A549 (cell line): ENCODE data around the gene CEP128.

ENCODE experiments used
- CEBPB ChIP-seq, 2 experiments: fragments of >200 bp in 1 of 2; sonication (Bioruptor Twin) in 1 of 2; formaldehyde crosslinking in 1 of 2; IDR thresholded peaks; 2 replicates each; pipeline ENCODE4 v1.6.1; 2012 to 2016
- CHD2 ChIP-seq: fragments of 150-350 bp; IDR thresholded peaks from 2 replicates; pipeline ENCODE4 v1.6.1; 2014; ENCODE audit warnings: low read length; ENCODE audit not compliant: partially characterized antibody
- CHD4 ChIP-seq: fragments of 200-600 bp; sonication (generic); IDR thresholded peaks from 2 replicates; pipeline ENCODE4 v1.6.1; 2016; ENCODE audit warnings: antibody characterized with exemption, mild to moderate bottlenecking, borderline replicate concordance
- ESRRA ChIP-seq: fragments of 150-350 bp; IDR thresholded peaks from 2 replicates; pipeline ENCODE4 v1.6.1; 2014; ENCODE audit warnings: mild to moderate bottlenecking, low read length, borderline replicate concordance
- JUN ChIP-seq, 2 experiments: fragments of >200 bp; sonication (Bioruptor Twin); formaldehyde crosslinking; IDR thresholded peaks; 2 replicates in 1 of 2; 3 replicates in 1 of 2; pipeline ENCODE4 v1.6.1; 2016 to 2017
- JUNB ChIP-seq: fragments of >200 bp; sonication (Bioruptor Twin); formaldehyde crosslinking; IDR thresholded peaks from 2 replicates; pipeline ENCODE4 v1.6.1; 2016
- POLR2A ChIP-seq: IDR thresholded peaks from 2 replicates; pipeline ENCODE4 v1.6.1; 2012; ENCODE audit warnings: mild to moderate bottlenecking, low read length
- RCOR1 ChIP-seq: fragments of 150-350 bp; IDR thresholded peaks from 2 replicates; pipeline ENCODE4 v1.6.1; 2014; ENCODE audit warnings: antibody characterized with exemption, low read length, low read depth
- TP53 ChIP-seq: fragments of 250-450 bp; sonication (Bioruptor Pico); IDR thresholded peaks from 2 replicates; pipeline ENCODE4 v1.5.0; 2021; ENCODE audit warnings: mild to moderate bottlenecking, moderate library complexity
- ZC3H11A ChIP-seq: fragments of 450-650 bp; IDR thresholded peaks from 2 replicates; pipeline ENCODE4 v1.6.1; 2014; ENCODE audit warnings: antibody characterized with exemption, mild to moderate bottlenecking
- TF ChIP-seq, protein P1 (sequence below): fragments of 150-350 bp; IDR thresholded peaks from 2 replicates; pipeline ENCODE4 v1.6.1; 2014; ENCODE audit warnings: low read depth, mild to moderate bottlenecking, low read length
- TF ChIP-seq, protein P2 (sequence below): fragments of >200 bp; sonication (Bioruptor Twin); formaldehyde crosslinking; IDR thresholded peaks from 3 replicates; pipeline ENCODE4 v1.5.1; 2016
- TF ChIP-seq, protein P3 (sequence below): fragments of 450-650 bp; IDR thresholded peaks from 2 replicates; pipeline ENCODE4 v1.6.1; 2014; ENCODE audit warnings: antibody characterized with exemption
- TF ChIP-seq, protein P4 (sequence below): fragments of 200-600 bp; sonication (generic); IDR thresholded peaks from 2 replicates; pipeline ENCODE4 v1.6.1; 2016; ENCODE audit warnings: antibody characterized with exemption, mild to moderate bottlenecking, moderate library complexity

DNA sequence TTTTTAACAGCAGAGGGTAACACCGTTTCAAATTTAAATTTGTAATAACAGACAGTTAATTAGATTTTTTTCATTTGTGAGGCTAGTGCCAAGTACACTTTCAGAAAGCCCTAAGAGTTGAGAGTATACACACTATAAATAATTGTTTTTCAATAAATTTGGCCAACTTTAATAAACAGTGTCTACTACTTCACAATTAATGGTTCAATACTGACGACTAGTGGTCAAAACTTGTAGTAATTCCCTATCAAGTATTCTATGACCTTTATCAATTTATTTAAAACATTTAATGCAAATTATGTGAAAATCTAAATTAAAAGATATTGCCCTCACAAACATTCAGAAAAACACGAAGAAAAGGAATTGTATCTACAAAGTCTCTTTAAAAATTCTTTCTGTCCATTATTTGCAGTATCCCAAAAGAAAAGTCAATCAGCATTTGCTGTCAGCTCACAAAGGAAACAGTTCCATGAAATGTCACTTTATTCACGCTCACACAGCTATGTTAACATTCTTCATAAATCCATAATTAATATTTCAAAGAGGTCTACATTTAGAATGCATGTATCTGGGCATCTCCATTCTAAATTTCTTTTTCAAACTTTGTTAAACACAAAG is 91.2 kb downstream of the CEP128 start:
- TF ChIP-seq, protein P1, sequence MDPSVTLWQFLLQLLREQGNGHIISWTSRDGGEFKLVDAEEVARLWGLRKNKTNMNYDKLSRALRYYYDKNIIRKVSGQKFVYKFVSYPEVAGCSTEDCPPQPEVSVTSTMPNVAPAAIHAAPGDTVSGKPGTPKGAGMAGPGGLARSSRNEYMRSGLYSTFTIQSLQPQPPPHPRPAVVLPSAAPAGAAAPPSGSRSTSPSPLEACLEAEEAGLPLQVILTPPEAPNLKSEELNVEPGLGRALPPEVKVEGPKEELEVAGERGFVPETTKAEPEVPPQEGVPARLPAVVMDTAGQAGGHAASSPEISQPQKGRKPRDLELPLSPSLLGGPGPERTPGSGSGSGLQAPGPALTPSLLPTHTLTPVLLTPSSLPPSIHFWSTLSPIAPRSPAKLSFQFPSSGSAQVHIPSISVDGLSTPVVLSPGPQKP: no peak
- TF ChIP-seq, protein P2, sequence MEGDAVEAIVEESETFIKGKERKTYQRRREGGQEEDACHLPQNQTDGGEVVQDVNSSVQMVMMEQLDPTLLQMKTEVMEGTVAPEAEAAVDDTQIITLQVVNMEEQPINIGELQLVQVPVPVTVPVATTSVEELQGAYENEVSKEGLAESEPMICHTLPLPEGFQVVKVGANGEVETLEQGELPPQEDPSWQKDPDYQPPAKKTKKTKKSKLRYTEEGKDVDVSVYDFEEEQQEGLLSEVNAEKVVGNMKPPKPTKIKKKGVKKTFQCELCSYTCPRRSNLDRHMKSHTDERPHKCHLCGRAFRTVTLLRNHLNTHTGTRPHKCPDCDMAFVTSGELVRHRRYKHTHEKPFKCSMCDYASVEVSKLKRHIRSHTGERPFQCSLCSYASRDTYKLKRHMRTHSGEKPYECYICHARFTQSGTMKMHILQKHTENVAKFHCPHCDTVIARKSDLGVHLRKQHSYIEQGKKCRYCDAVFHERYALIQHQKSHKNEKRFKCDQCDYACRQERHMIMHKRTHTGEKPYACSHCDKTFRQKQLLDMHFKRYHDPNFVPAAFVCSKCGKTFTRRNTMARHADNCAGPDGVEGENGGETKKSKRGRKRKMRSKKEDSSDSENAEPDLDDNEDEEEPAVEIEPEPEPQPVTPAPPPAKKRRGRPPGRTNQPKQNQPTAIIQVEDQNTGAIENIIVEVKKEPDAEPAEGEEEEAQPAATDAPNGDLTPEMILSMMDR: peak; percentile 88
- TF ChIP-seq ZC3H11A (no peak), ESRRA (no peak), TP53 (CRISPR knock-in tag) (no peak), JUN (IDR thresholded peaks at IDR 0.05) (no peak), JUNB (no peak), POLR2A (no peak), RCOR1 (no peak), CHD4 (no peak), CHD2 (no peak), CEBPB (IDR thresholded peaks at IDR 0.05) (no peak)
- TF ChIP-seq, protein P3, sequence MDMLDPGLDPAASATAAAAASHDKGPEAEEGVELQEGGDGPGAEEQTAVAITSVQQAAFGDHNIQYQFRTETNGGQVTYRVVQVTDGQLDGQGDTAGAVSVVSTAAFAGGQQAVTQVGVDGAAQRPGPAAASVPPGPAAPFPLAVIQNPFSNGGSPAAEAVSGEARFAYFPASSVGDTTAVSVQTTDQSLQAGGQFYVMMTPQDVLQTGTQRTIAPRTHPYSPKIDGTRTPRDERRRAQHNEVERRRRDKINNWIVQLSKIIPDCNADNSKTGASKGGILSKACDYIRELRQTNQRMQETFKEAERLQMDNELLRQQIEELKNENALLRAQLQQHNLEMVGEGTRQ: no peak
- TF ChIP-seq, protein P4, sequence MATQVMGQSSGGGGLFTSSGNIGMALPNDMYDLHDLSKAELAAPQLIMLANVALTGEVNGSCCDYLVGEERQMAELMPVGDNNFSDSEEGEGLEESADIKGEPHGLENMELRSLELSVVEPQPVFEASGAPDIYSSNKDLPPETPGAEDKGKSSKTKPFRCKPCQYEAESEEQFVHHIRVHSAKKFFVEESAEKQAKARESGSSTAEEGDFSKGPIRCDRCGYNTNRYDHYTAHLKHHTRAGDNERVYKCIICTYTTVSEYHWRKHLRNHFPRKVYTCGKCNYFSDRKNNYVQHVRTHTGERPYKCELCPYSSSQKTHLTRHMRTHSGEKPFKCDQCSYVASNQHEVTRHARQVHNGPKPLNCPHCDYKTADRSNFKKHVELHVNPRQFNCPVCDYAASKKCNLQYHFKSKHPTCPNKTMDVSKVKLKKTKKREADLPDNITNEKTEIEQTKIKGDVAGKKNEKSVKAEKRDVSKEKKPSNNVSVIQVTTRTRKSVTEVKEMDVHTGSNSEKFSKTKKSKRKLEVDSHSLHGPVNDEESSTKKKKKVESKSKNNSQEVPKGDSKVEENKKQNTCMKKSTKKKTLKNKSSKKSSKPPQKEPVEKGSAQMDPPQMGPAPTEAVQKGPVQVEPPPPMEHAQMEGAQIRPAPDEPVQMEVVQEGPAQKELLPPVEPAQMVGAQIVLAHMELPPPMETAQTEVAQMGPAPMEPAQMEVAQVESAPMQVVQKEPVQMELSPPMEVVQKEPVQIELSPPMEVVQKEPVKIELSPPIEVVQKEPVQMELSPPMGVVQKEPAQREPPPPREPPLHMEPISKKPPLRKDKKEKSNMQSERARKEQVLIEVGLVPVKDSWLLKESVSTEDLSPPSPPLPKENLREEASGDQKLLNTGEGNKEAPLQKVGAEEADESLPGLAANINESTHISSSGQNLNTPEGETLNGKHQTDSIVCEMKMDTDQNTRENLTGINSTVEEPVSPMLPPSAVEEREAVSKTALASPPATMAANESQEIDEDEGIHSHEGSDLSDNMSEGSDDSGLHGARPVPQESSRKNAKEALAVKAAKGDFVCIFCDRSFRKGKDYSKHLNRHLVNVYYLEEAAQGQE: no peak
